Upper lobe of left lung (tissue), 4 donors: Measurements from ENCODE around the gene CSNK1G1.

Experiments
- EP300 ChIP-seq, 4 donors: sonication (generic); formaldehyde crosslinking; IDR thresholded peaks; one replicate each; pipeline ENCODE4 v1.5.1; 2017; ENCODE audit warnings: antibody characterized with exemption in 4 of 4, control low read depth in 2 of 4
- POLR2AphosphoS5 ChIP-seq, 2 donors: sonication (generic); formaldehyde crosslinking; IDR thresholded peaks; one replicate each; pipeline ENCODE4 v1.5.1; 2017; ENCODE audit warnings: antibody characterized with exemption in 2 of 2

DNA sequence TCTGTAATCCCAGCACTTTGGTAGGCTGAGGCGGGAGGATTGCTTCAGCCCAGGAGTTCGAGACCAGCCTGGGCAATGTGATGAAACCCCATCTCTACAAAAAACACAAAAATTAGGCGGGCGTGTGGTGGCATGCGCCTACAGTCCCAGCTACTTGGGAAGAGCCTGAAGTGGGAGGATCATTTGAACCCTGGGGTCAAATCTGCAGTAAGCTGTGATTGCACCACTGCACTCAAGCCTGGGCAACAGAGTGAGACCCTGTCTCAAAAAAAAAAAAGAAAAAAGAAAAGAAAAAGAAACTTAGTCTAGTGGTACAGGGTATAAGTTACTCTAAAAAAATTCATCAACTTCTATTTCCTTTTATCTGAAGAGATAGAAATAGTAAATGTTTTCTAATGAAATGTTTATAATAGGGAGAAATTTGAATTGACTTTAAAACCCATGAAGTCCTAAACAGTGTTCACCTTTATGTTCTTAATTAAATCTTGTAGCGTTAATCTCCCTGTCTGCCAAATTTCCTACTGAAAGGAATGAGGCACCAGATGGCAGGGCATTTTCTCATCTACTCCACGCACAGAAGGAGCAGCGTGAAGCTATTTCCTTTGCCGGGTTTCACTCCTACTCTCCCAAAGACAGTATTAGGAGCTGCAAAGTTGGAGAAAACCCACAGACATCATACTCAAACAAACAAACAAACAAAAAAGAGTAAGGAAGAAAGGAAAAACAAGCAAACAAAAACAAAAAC lies 23.4 kb upstream of the CSNK1G1 start:
- TF ChIP-seq POLR2AphosphoS5 (IDR thresholded peaks at IDR 0.05) (no peak), EP300 (IDR thresholded peaks at IDR 0.05) (no peak)
